Neuronal stem cell (in vitro differentiated cells): ENCODE measurements around the gene HACE1.
A peak's percentile ranks its signal among the peaks of the same experiment; 100 is the strongest.

Experiments used
- DNase-seq: peaks from one replicate; pipeline ENCODE4 v3.0.0-alpha.2; 2013; ENCODE audit warnings: low spot score
- H2AFZ ChIP-seq: one replicate; pipeline ENCODE4 v1.6.1; 2013; ENCODE audit warnings: mild to moderate bottlenecking, low read length, inconsistent platforms
- H2AK5ac ChIP-seq: 2 replicates; pipeline ENCODE4 v1.6.1; 2013; ENCODE audit warnings: low read depth, mild to moderate bottlenecking, inconsistent platforms, low read length, moderate library complexity, mixed read lengths
- H2BK120ac ChIP-seq: 2 replicates; pipeline ENCODE4 v1.6.1; 2013; ENCODE audit warnings: low read depth, mild to moderate bottlenecking, inconsistent platforms, low read length, moderate library complexity, mixed read lengths
- H2BK12ac ChIP-seq: one replicate; pipeline ENCODE4 v1.6.1; 2013; ENCODE audit warnings: low read length, inconsistent platforms
- H2BK15ac ChIP-seq: 2 replicates; pipeline ENCODE4 v1.6.1; 2013; ENCODE audit warnings: mild to moderate bottlenecking, low read length, inconsistent platforms, mixed read lengths
- H2BK5ac ChIP-seq: one replicate; pipeline ENCODE4 v1.6.1; 2013; ENCODE audit warnings: inconsistent platforms, mild to moderate bottlenecking, low read length, moderate library complexity
- H3K14ac ChIP-seq: one replicate; pipeline ENCODE4 v1.6.1; 2013; ENCODE audit warnings: low read length, inconsistent platforms
- H3K18ac ChIP-seq: 2 replicates; pipeline ENCODE4 v1.6.1; 2013; ENCODE audit warnings: low read length, inconsistent platforms
- H3K23ac ChIP-seq: 2 replicates; pipeline ENCODE4 v1.6.1; 2013; ENCODE audit warnings: low read depth, mild to moderate bottlenecking, mixed read lengths, low read length, inconsistent platforms; ENCODE audit not compliant: poor library complexity
- H3K27ac ChIP-seq: replicated peaks from 3 replicates; pipeline ENCODE4 v1.5.1; 2013; ENCODE audit warnings: low read length, inconsistent platforms
- H3K27me3 ChIP-seq, 3 experiments: 2 replicates each; pipeline ENCODE4 v1.6.1; 2013; ENCODE audit warnings: low read length in 3 of 3, mild to moderate bottlenecking in 2 of 3, inconsistent platforms in 1 of 3, low read depth in 1 of 3, mixed read lengths in 1 of 3, moderate library complexity in 1 of 3; ENCODE audit not compliant: control insufficient read depth in 3 of 3, insufficient read depth in 3 of 3
- H3K36me3 ChIP-seq, 2 donors: replicated peaks in 1 of 2; 2 replicates each; pipeline ENCODE4 v1.6.1; 2013; ENCODE audit warnings: low read length in 2 of 2; ENCODE audit not compliant: control insufficient read depth in 2 of 2, insufficient read depth in 2 of 2
- H3K4ac ChIP-seq: 2 replicates; pipeline ENCODE4 v1.6.1; 2013; ENCODE audit warnings: inconsistent platforms, mild to moderate bottlenecking, low read length, moderate library complexity
- H3K4me1 ChIP-seq, 2 donors: 1 replicate in 1 of 2; 2 replicates in 1 of 2; pipeline ENCODE4 v1.6.1; 2013; ENCODE audit warnings: low read length in 2 of 2, low read depth in 1 of 2; ENCODE audit not compliant: control insufficient read depth in 2 of 2, insufficient read depth in 1 of 2
- H3K4me2 ChIP-seq: one replicate; pipeline ENCODE4 v1.6.1; 2013; ENCODE audit warnings: mild to moderate bottlenecking, low read length, inconsistent platforms; ENCODE audit not compliant: insufficient read depth, poor library complexity, severe bottlenecking
- H3K4me3 ChIP-seq, 2 donors: 2 replicates each; pipeline ENCODE4 v1.5.1; 2013; ENCODE audit warnings: low read length in 2 of 2, mild to moderate bottlenecking in 2 of 2, inconsistent platforms in 1 of 2, moderate library complexity in 1 of 2
- H3K79me1 ChIP-seq: one replicate; pipeline ENCODE4 v1.6.1; 2013; ENCODE audit warnings: low read depth, mild to moderate bottlenecking, inconsistent platforms, low read length, moderate library complexity
- H3K9ac ChIP-seq: one replicate; pipeline ENCODE4 v1.6.1; 2013; ENCODE audit warnings: mild to moderate bottlenecking, low read depth, low read length, inconsistent platforms; ENCODE audit not compliant: poor library complexity
- H3K9me3 ChIP-seq, 2 donors: replicated peaks in 1 of 2; 2 replicates each; pipeline versions ENCODE3 to v1.6.1; 2013; ENCODE audit warnings: low read length in 2 of 2, mild to moderate bottlenecking in 2 of 2, inconsistent platforms in 1 of 2, low read depth in 1 of 2, mixed read lengths in 1 of 2, moderate library complexity in 1 of 2; ENCODE audit not compliant: control insufficient read depth in 2 of 2, insufficient read depth in 1 of 2
- H4K8ac ChIP-seq: one replicate; pipeline ENCODE4 v1.6.1; 2013; ENCODE audit warnings: low read depth, mild to moderate bottlenecking, inconsistent platforms, low read length, moderate library complexity
- H4K91ac ChIP-seq: one replicate; pipeline ENCODE4 v1.6.1; 2013; ENCODE audit warnings: low read length, low read depth, mild to moderate bottlenecking, inconsistent platforms; ENCODE audit not compliant: poor library complexity
- WGBS, 2 donors: extraction: QIAGEN DNeasy Blood & Tissue Kit; methylation state at CpG; one replicate each; pipeline ENCODE4 v1.1.7; 2013; ENCODE audit warnings: missing lambda C conversion rate in 2 of 2, mixed read lengths in 1 of 2; ENCODE audit not compliant: insufficient read length in 2 of 2, insufficient replicate concordance in 1 of 2; ENCODE audit errors: extremely low coverage in 2 of 2; 5-methylcytosine and 5-hydroxymethylcytosine counted together

The HACE1 gene

DNA sequence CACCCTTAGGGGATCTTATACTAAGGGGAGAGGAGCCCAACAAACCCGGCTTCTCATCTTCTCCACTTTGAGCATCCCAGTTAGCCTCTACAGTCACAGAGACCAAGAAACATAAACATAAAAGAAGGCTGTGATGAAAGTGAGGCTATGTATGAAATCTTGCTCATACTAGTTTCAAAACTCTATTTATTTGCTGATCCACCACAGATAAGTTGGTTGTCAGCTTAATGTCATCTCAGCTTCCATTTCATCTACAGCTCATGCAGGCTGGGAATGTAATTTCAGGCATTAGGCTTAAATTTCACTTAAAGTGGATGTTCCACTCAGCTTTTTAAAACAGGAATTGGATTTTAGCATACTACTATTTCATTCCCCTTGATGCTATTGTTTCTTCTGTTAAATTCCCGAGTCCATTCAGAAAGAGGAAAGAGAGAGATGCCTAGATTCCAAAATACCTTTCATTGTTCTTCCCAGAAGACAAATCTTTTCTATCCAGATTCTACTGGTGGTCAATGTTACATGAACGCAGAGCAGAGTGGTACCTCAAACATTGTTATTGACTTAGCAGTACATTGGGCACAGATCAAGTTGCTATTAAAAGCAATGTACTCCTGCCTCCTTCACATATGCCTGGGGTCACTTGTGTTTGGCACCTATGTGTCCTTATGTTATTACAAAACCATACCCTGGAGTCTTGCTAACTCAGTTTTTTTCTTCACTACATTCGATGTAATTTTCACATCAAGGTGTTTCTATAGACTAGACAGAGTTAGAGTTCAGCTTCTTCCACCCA is 149.0 kb downstream of the HACE1 start:
- H3K14ac ChIP-seq, result no peak overlapping the region
- H3K4me1 ChIP-seq, result peaks cover 0 to 2% of the 10 kb centered on the region in 2 donors
- H2AK5ac ChIP-seq, result no peak overlapping the region
- no peaks in the 10 kb centered on the region for H3K36me3 ChIP-seq
- H3K4ac ChIP-seq, result no peak overlapping the region
- no peak overlapping the region for H4K8ac ChIP-seq
- H3K27me3 ChIP-seq, result no peaks in the 10 kb centered on the region
- WGBS, 2 donors, result no CpG with 5 or more reads among the region's 4 CpGs
- no peak overlapping the region for H2BK120ac ChIP-seq
- H3K9ac ChIP-seq, result no peak overlapping the region
- no peak overlapping the region for H4K91ac ChIP-seq
- H3K27ac ChIP-seq, result no peak overlapping the region
- H3K79me1 ChIP-seq, result no peaks in the 10 kb centered on the region
- H3K4me2 ChIP-seq, result no peak overlapping the region
- H2BK12ac ChIP-seq, result no peak overlapping the region
- no peak overlapping the region for H2BK5ac ChIP-seq
- peaks cover 1 to 9% of the 10 kb centered on the region in 2 donors for H3K9me3 ChIP-seq
- no peak for DNase-seq
- no peak overlapping the region for H3K23ac ChIP-seq
- H3K4me3 ChIP-seq, result no peak overlapping the region
- no peak overlapping the region for H3K18ac ChIP-seq
- no peak overlapping the region for H2AFZ ChIP-seq
- H2BK15ac ChIP-seq, result no peak overlapping the region

DNA sequence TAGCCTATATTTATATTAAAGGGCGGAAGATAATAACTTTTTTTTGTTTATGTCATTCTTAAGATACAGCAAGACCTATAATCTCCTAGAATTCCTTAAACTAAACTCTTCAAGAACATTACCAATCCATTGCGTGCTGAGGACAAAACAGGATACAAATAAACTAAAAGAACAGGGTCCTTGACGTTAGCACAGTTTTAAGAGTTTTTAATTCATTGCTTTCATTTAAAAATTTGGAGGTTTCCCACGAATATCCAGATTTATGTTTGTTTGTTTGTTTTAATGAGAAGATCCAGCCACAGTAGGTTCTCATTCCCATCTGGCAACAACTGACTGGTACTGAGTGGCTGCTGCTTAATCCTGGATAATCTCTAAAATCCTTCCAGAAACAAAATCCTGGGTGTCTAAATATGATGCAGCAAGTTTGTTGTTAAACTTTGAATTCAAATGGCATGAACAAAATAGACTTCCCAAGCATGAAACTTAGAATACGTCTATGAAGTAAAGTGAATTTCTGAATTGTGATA is 153.7 kb downstream of the HACE1 start:
- H3K4ac ChIP-seq, result no peak overlapping the region
- no peak for DNase-seq
- H3K18ac ChIP-seq, result no peak overlapping the region
- no peaks in the 10 kb centered on the region for H3K36me3 ChIP-seq
- H3K4me2 ChIP-seq, result no peak overlapping the region
- H3K79me1 ChIP-seq, result no peaks in the 10 kb centered on the region
- no peak overlapping the region for H2BK5ac ChIP-seq
- H3K9ac ChIP-seq, result no peak overlapping the region
- H2AK5ac ChIP-seq, result no peak overlapping the region
- H2BK12ac ChIP-seq, result no peak overlapping the region
- H4K8ac ChIP-seq, result no peak overlapping the region
- no peak overlapping the region for H2BK15ac ChIP-seq
- H3K14ac ChIP-seq, result no peak overlapping the region
- H4K91ac ChIP-seq, result no peak overlapping the region
- H3K27ac ChIP-seq, result no peak overlapping the region
- WGBS, 2 donors, result no CpG with 5 or more reads among the region's 5 CpGs
- no peak overlapping the region for H2AFZ ChIP-seq
- H3K4me1 ChIP-seq, result peaks cover 8 to 24% of the 10 kb centered on the region in 2 donors
- no peak overlapping the region for H3K4me3 ChIP-seq
- H2BK120ac ChIP-seq, result no peak overlapping the region
- no peaks in the 10 kb centered on the region for H3K9me3 ChIP-seq
- no peaks in the 10 kb centered on the region for H3K27me3 ChIP-seq
- no peak overlapping the region for H3K23ac ChIP-seq

DNA sequence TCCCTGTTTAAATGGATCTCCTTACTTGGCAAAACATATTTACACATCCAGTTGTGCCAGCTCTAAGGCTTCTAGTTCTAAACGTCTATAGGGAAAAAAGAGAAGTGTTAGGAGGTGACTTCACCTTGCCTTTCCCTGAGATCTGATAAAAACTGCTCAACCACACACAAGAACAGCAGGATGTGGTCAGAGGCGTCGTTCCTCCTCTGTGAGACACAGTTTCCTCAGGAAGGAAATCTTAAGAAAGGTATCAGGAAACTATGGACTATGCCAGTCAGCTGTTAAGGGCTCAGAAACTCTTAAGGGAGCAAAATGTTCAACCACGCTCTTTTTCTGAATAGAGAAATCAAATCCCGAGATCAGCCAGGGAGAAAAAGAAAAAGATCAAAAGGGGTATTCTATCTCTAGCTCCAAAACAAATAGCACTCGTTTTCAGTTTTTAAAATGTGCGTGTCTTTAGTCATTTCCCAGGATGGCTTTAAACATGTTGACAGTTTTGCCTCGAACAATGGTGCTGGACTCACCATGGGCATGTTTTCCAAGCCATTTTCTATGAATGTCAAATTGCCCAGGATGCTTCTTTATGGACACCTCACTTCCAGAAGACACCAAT is 154.5 kb downstream of the HACE1 start:
- H3K36me3 ChIP-seq, result no peaks in the 10 kb centered on the region
- H3K27ac ChIP-seq, result no peak overlapping the region
- no peak overlapping the region for H2BK5ac ChIP-seq
- no peak for DNase-seq
- no peaks in the 10 kb centered on the region for H3K9me3 ChIP-seq
- H3K18ac ChIP-seq, result no peak overlapping the region
- no peak overlapping the region for H2BK120ac ChIP-seq
- no CpG with 5 or more reads among the region's 8 CpGs for WGBS, 2 donors
- no peak overlapping the region for H4K8ac ChIP-seq
- no peak overlapping the region for H3K14ac ChIP-seq
- H3K4me1 ChIP-seq, result peaks cover 9 to 26% of the 10 kb centered on the region in 2 donors
- H3K4me2 ChIP-seq, result no peak overlapping the region
- no peak overlapping the region for H4K91ac ChIP-seq
- no peak overlapping the region for H2BK12ac ChIP-seq
- H3K27me3 ChIP-seq, result no peaks in the 10 kb centered on the region
- H2AK5ac ChIP-seq, result no peak overlapping the region
- H3K4ac ChIP-seq, result no peak overlapping the region
- H3K9ac ChIP-seq, result no peak overlapping the region
- no peak overlapping the region for H3K23ac ChIP-seq
- no peak overlapping the region for H3K4me3 ChIP-seq
- peak overlapping the region; percentile 51 for H2AFZ ChIP-seq
- no peaks in the 10 kb centered on the region for H3K79me1 ChIP-seq
- no peak overlapping the region for H2BK15ac ChIP-seq

DNA sequence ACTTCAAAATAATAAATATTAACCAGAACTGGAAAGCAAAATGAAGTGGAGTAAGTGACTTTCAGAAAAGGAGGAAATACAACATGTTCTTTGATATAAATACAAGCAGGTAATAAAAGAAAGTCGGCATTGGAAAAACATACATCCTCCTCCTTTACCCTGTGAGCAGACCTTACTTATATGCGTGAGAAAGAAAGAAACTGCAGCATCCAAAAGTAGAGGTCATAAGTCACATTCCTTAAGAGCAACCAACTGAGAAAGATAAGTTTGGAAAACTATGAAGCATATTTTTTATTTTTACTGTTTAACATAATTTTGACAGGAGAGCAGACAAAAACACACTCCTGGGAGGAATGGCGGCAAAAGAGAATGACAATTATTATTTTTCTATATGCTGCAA is 155.5 kb downstream of the HACE1 start:
- no peak for DNase-seq
- Histone ChIP-seq H3K27ac (no peak overlapping the region), H3K4me2 (no peak overlapping the region), H2BK12ac (no peak overlapping the region), H2BK15ac (no peak overlapping the region), H2AFZ (no peak overlapping the region), H3K9me3 (no peaks in the 10 kb centered on the region), H4K8ac (no peak overlapping the region), H3K36me3 (no peaks in the 10 kb centered on the region), H2BK120ac (no peak overlapping the region), H3K18ac (no peak overlapping the region), H2AK5ac (no peak overlapping the region), H3K14ac (no peak overlapping the region), H3K4ac (no peak overlapping the region), H2BK5ac (no peak overlapping the region), H3K4me1 (peaks cover 13 to 30% of the 10 kb centered on the region in 2 donors), H3K4me3 (no peak overlapping the region), H3K79me1 (no peaks in the 10 kb centered on the region), H4K91ac (no peak overlapping the region), H3K23ac (no peak overlapping the region), H3K9ac (no peak overlapping the region), H3K27me3 (no peaks in the 10 kb centered on the region)
- WGBS, 2 donors, result no CpG with 5 or more reads among the region's 3 CpGs
